Lower lobe of right lung (tissue), 2 donors: ENCODE data around the gene FAM118A. TPM values are rescaled to one million over a fixed set of nuclear protein-coding genes. Genes with fewer than 3 reads are reported as not detected.

ENCODE experiments used
- ATAC-seq, 2 donors: fragments of 200-7000 bp; cut with Tn5 transposase; one replicate each; pipeline ENCODE4 v1.9.1; 2020 to 2022; ENCODE audit warnings: mild to moderate bottlenecking in 2 of 2, moderate library complexity in 2 of 2
- DNase-seq: peaks from one replicate; pipeline ENCODE4 v3.0.0-alpha.2; 2020
- H3K27ac ChIP-seq: fragments of 200-600 bp; one replicate; pipeline ENCODE4 v1.8.0; 2022
- H3K27me3 ChIP-seq: fragments of 200-600 bp; one replicate; pipeline ENCODE4 v1.8.0; 2022; ENCODE audit warnings: low read depth
- H3K36me3 ChIP-seq: fragments of 200-600 bp; one replicate; pipeline ENCODE4 v1.8.0; 2022; ENCODE audit warnings: mild to moderate bottlenecking
- H3K4me1 ChIP-seq: fragments of 200-600 bp; one replicate; pipeline ENCODE4 v1.8.0; 2022
- H3K4me3 ChIP-seq: fragments of 200-600 bp; one replicate; pipeline ENCODE4 v1.8.0; 2022; ENCODE audit warnings: mild to moderate bottlenecking
- H3K9me3 ChIP-seq: fragments of 200-600 bp; one replicate; pipeline ENCODE4 v1.8.0; 2022
- intact Hi-C: fragments of 100-400 bp; cut with DNase I; formaldehyde crosslinking; loops from one replicate; pipeline ENCODE4 v1.11.0; 2022
- total RNA-seq: library from RNA; stranded (reverse); fragmentation: NEBNext Ultra II Directional; extraction: Animal tissue kit (Norgen Biotek cat#: 25700); gene quantifications from one replicate; pipeline ENCODE4 v1.2.1, GENCODE V29; 2021
- TF ChIP-seq, protein P1 (sequence below): fragments of 200-600 bp; IDR thresholded peaks from one replicate; pipeline ENCODE4 v1.8.0; 2022; ENCODE audit warnings: antibody characterized with exemption, mild to moderate bottlenecking
- donor health status: DM: no; HTN: yes; CAD: no; lungs with severe emphysema.

FAM118A gene
- total RNA-seq, 1 donor from 2014 or later = 19.8 TPM

GRCh38 chr22:45335021-45335818 is 25.5 kb downstream of the FAM118A start:
- TF ChIP-seq, protein P1, sequence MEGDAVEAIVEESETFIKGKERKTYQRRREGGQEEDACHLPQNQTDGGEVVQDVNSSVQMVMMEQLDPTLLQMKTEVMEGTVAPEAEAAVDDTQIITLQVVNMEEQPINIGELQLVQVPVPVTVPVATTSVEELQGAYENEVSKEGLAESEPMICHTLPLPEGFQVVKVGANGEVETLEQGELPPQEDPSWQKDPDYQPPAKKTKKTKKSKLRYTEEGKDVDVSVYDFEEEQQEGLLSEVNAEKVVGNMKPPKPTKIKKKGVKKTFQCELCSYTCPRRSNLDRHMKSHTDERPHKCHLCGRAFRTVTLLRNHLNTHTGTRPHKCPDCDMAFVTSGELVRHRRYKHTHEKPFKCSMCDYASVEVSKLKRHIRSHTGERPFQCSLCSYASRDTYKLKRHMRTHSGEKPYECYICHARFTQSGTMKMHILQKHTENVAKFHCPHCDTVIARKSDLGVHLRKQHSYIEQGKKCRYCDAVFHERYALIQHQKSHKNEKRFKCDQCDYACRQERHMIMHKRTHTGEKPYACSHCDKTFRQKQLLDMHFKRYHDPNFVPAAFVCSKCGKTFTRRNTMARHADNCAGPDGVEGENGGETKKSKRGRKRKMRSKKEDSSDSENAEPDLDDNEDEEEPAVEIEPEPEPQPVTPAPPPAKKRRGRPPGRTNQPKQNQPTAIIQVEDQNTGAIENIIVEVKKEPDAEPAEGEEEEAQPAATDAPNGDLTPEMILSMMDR = no peak
- ATAC-seq = no peak

GRCh38 chr22:45335854-45336522 is 26.3 kb downstream of the FAM118A start:
- ATAC-seq = no peak
- Histone ChIP-seq H3K9me3 (no peaks in the 10 kb centered on the region), H3K4me3 (no peak overlapping the region), H3K36me3 (peaks cover 80% of the 10 kb centered on the region), H3K27me3 (no peaks in the 10 kb centered on the region), H3K4me1 (peaks cover 24% of the 10 kb centered on the region), H3K27ac (peak overlapping the region; percentile 58)
- TF ChIP-seq, protein P1 = no peak
- DNase-seq = no peak
- intact Hi-C loops = no loop called here

More at GRCh38 chr22:45335021-45335818, 25.5 kb downstream of the FAM118A start:
- Histone ChIP-seq H3K27ac (no peak overlapping the region), H3K36me3 (peaks cover 80% of the 10 kb centered on the region), H3K4me3 (no peak overlapping the region), H3K4me1 (peaks cover 24% of the 10 kb centered on the region), H3K27me3 (no peaks in the 10 kb centered on the region), H3K9me3 (no peaks in the 10 kb centered on the region)
- DNase-seq = no peak
- intact Hi-C loops = no loop called here

GRCh38 chr22:45336971-45337431 is 27.3 kb downstream of the FAM118A start:
- DNase-seq = peak; percentile 67
- peak; percentile 46 to 58 for ATAC-seq
- Histone ChIP-seq H3K4me1 (peaks cover 24% of the 10 kb centered on the region), H3K36me3 (peaks cover 83% of the 10 kb centered on the region), H3K27ac (peak overlapping the region; percentile 58), H3K9me3 (no peaks in the 10 kb centered on the region), H3K4me3 (no peak overlapping the region), H3K27me3 (no peaks in the 10 kb centered on the region)
- intact Hi-C loops = no loop called here
- TF ChIP-seq, protein P1 = no peak

- intact Hi-C loops = no loop called here
- TF ChIP-seq, protein P1 = no peak
- ATAC-seq (no peak), DNase-seq (no peak)
- Histone ChIP-seq H3K4me3 (no peak overlapping the region), H3K9me3 (no peaks in the 10 kb centered on the region), H3K4me1 (peaks cover 24% of the 10 kb centered on the region), H3K27me3 (no peaks in the 10 kb centered on the region), H3K36me3 (peaks cover 80% of the 10 kb centered on the region), H3K27ac (no peak overlapping the region)
These were observed 27.8 kb downstream of the FAM118A start for GRCh38 chr22:45337536-45337935.

- no peak overlapping the region for H3K27ac ChIP-seq
- intact Hi-C loops = no loop called here
These were observed 29.1 kb downstream of the FAM118A start for GRCh38 chr22:45338795-45339194.

More at GRCh38 chr22:45338795-45339194, 29.1 kb downstream of the FAM118A start:
- H3K4me1 ChIP-seq = peaks cover 24% of the 10 kb centered on the region
- no peak for DNase-seq
- peaks cover 82% of the 10 kb centered on the region for H3K36me3 ChIP-seq
- H3K4me3 ChIP-seq = no peak overlapping the region
- ATAC-seq = no peak
- H3K9me3 ChIP-seq = no peaks in the 10 kb centered on the region
- TF ChIP-seq, protein P1 = no peak
- H3K27me3 ChIP-seq = no peaks in the 10 kb centered on the region
